Kidney glomerular epithelial cell (primary cell): ENCODE measurements around the gene ASB6.

Experiments used
- DNase-seq: peaks from one replicate; lab custom pipeline; 2025; lab: John Stamatoyannopoulos, UW

Gene ASB6, protein sequence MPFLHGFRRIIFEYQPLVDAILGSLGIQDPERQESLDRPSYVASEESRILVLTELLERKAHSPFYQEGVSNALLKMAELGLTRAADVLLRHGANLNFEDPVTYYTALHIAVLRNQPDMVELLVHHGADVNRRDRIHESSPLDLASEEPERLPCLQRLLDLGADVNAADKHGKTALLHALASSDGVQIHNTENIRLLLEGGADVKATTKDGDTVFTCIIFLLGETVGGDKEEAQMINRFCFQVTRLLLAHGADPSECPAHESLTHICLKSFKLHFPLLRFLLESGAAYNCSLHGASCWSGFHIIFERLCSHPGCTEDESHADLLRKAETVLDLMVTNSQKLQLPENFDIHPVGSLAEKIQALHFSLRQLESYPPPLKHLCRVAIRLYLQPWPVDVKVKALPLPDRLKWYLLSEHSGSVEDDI

GRCh38 chr9:129641750-129642585 lies at the start of gene ASB6:
Gene ASB6 (minus strand): TSS chr9:129642151. CDS start chr9:129641999, 152 bp downstream.
- DNase-seq: peak; percentile 95

- no peak for DNase-seq
Measured at GRCh38 chr9:129688285-129689043, 46.5 kb upstream of the ASB6 start.

DNA sequence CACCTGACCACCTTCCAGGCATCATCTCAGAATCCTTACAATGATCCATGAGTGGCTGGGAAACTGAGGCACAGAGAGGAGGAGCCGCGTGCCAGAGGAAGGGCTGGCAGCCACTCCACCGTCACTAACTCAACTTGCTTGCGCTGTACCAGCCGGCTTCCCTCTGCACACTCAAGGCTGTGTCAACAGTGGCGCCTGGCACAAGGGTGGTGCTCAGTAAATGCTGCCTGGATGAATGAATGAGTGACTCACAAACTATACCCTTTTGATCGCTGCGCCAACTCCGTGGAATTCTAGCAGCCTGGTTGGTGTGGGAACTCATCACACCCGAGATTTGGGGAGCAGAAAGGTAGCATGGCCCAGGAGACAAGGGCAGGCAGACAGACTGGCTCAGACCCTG lies 45.4 kb upstream of the ASB6 start:
- DNase-seq: no peak

GRCh38 chr9:129686736-129687135 lies 44.8 kb upstream of the ASB6 start:
- DNase-seq: no peak

- no peak for DNase-seq
Measured at GRCh38 chr9:129685933-129686259, 43.9 kb upstream of the ASB6 start.

DNA sequence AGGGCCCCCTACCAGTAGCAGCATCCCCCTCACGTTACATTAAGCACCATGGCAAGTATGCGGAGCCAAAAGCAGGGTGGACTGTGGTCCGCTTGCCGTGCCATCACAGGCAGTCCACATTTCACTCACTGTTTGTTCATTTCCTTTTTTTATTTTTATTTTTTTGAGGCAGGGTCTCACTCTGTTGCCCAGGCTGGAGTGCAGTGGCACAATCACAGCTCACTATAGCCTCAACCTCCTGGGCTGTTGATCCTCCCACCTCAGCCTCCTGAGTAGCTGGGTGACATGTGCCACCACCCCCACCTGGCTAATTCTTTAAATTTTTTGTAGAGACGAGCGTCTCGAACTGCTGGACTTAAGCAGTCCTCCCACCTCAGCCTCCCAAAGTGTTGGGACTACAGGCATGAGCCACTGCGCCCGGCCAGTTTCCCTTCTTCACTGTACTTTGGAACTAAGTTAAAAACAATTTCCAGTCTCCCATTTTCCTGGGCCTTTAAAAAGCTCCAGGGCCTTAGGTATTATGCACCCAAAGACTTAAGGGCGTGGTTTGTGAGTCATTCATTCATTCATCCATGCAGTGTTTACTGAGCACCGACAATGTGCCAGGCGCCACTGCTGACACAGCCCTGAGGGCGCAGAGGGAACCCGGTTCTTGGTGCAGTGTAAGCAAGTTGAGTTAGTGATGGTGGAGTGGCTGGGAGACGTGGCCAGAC lies 43.4 kb upstream of the ASB6 start:
- peak; percentile 39 for DNase-seq

DNA sequence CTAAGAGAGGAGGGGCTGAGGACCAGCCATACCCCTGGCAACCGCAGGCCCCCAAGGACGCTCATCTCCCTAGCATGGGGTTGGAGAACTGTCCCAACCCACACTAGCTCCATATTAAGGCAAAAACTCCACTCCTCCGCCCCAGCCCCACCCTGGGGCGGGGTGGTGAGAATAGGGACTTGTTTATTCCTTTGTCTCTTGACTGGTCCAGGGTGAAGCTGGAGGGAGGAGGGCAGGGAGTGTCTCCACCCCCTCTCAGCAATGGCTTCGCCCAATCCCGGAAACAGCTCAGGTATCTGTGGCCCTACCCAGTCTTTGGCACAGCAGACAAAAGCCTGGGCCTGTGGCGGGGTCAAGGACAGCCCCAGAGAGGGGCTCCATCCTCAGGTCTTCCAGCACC lies 40.4 kb upstream of the ASB6 start:
- DNase-seq: no peak

DNA sequence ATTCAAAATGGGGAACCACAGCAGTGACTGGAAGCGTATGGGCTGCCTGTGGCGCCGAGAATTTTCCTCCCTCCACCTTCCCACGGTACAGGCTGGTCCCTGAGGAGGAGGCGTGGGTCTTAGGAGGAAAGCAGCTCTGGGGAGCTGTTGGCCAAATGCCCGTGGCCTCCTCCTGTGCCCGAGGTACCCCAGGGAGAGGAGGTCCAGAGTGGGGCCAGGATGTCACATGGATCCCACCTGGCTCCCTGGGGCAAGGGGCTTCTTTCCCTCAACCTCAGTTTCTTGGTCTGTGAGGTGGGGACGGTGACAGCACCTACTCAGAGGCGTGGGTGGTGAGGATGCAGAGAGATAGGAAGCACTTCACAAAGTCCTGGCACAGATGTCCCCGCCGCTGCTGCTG lies 40.0 kb upstream of the ASB6 start:
- no peak for DNase-seq

GRCh38 chr9:129679537-129679936 lies 37.6 kb upstream of the ASB6 start:
- DNase-seq: no peak

GRCh38 chr9:129678844-129679243 lies 36.9 kb upstream of the ASB6 start:
- DNase-seq: no peak

GRCh38 chr9:129677456-129677855 lies 35.5 kb upstream of the ASB6 start:
- DNase-seq: no peak

DNA sequence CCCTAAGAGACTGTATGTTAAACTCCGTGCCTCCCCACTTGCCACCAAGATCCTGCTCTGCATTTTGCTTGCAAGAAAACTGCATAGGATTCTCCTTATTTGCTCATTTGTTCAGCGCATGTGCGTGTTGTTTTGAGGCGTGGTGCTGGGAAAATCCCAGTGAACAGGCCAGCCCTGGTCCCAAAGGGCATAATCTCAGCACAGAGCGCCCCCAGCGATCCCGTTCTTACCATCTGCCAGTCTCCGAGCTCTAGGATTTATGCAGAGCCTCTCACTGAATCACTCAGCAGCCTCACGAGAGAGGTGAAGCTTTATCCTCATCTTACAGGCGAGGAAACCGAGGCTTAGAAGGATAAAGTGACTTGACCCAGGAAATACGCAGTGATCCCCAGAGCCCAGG lies 35.0 kb upstream of the ASB6 start:
- no peak for DNase-seq

DNA sequence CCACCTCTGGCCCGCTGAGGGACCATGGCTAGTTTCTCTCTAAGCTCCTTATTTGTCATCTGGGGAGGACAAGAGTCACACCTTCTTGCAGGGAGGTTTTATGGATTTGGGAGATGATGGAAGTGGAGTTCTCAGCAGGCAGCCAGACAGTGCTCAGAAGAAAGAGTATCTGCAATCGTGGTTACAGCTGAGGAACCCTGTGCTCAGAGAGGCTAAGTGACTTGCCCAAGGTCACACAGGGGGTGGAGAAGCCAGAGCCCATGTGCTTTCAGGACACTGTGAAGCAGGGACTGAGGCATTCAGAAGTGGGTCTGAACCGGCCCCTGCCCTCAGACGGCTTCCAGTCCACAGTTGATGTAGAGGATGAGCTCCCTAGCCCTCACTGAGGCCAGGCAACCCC lies 34.3 kb upstream of the ASB6 start:
- no peak for DNase-seq

DNA sequence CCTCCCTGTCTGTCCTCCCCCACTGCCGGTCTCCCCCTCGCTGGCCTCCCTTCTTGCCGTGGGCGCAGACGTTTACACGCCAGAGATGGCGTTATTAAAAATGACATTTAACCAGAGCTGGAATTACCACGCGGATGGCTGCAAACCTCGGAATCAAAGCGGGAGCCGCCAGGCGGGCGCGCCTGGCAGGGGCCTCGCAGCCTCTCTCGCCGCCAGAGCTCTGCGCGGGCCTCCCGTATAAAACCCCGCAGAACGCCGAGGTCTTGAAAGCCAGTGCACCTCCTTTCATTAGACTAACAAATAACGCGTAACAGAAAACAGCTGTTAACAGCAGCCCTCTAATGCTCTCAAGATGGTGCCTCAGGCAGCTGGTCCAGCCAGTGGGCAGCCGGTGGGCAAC lies 33.7 kb upstream of the ASB6 start:
- no peak for DNase-seq

- DNase-seq: no peak
Measured at GRCh38 chr9:129674229-129674628, 32.3 kb upstream of the ASB6 start.

- no peak for DNase-seq
Measured at GRCh38 chr9:129673602-129674001, 31.7 kb upstream of the ASB6 start.

GRCh38 chr9:129672702-129673101 lies 30.8 kb upstream of the ASB6 start:
- no peak for DNase-seq

GRCh38 chr9:129671519-129671918 lies 29.6 kb upstream of the ASB6 start:
- no peak for DNase-seq

DNA sequence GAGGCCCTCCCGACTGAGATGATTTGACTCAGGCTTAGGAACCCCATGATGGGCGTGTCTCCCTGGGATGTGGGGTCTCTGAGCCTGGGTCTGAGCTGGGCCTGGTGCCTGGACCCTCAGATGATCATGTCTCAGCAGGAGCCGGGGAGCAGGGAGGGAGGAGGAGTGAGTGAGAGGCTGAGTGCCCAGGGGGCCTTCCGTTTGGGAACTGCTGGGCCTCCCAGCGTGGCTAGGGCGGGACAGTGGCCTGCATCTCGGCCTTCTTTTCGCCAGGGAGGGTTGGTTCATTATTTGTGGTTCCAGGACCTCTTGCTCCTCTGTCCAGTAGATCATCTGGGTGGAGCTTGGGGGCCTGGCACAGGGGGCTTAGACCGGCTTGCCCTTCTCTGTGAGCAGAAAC lies 29.1 kb upstream of the ASB6 start:
- no peak for DNase-seq

- no peak for DNase-seq
Measured at GRCh38 chr9:129669946-129670345, 28.0 kb upstream of the ASB6 start.

GRCh38 chr9:129669141-129669718 lies 27.3 kb upstream of the ASB6 start:
- peak; percentile 65 for DNase-seq

- no peak for DNase-seq
Measured at GRCh38 chr9:129667850-129668249, 25.9 kb upstream of the ASB6 start.
